Measurements from ENCODE around the gene MYO5C. TPM values are rescaled to one million over a fixed set of nuclear protein-coding genes. Genes with fewer than 3 reads are reported as not detected.

Gene MYO5C
- total RNA-seq, 1 donor from 2014 or later, result 74.7 TPM

DNA sequence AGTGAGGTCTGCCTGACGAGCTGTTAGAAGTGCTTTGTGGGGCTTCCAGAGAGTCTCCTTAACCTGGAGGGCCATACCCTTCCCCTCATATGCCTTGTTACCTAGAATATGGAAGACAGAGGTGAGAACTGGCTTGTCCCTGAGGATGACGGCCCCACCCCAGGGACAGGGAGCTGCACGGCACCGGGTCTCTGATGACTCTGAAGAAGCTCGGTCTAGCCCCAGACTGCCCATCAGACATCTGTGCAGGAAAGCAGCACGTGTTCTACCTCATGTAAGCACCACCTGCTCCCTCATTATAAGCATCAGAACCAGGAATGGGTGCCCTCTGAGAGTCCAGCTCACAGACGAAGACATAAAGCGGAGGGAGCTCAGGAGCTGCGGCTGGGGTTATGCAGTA, 18.0 kb downstream of the MYO5C start:
- Histone ChIP-seq H3K9me3 (no peaks in the 10 kb centered on the region), H3K27me3 (ENCODE audit: low read depth) (no peaks in the 10 kb centered on the region), H3K27ac (no peak overlapping the region), H3K4me3 (no peak overlapping the region), H3K36me3 (peaks cover 56% of the 10 kb centered on the region), H3K4me1 (peaks cover 7% of the 10 kb centered on the region)
- intact Hi-C loops (cut with DNase I), result no loop called here
- ATAC-seq, result no peak
- no peak for DNase-seq
- no peak for TF ChIP-seq CTCF (IDR thresholded peaks at IDR 0.05)

DNA sequence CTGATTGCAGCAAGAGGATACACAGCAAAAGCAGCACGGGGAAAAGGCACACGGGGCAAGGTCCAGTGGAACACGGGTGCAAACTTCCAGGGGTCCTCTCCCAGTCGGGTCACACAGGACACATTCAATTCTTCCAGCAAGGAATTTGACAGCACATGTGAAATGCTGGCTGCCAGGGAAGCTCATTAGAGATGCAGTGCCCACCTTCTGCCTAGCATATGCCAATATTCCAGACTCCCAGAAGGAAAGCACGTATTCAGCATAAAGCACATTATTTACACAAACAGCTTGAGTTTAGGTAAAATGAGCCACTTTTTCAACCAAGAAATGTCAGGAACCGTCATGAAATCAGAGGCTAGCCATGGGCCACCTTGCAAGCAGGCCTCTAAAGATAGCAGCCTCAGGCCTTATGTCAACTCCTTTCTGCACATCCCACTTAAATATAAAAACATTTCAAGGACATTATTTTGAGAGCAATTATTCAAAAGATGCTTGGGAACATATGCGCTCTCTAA, 19.3 kb downstream of the MYO5C start:
- DNase-seq (no peak), ATAC-seq (no peak)
- Histone ChIP-seq H3K27ac (no peak overlapping the region), H3K4me3 (no peak overlapping the region), H3K27me3 (ENCODE audit: low read depth) (no peaks in the 10 kb centered on the region), H3K36me3 (peaks cover 69% of the 10 kb centered on the region), H3K9me3 (no peaks in the 10 kb centered on the region), H3K4me1 (peaks cover 4% of the 10 kb centered on the region)
- no peak for TF ChIP-seq CTCF (IDR thresholded peaks at IDR 0.05)
- intact Hi-C loops (cut with DNase I), result no loop called here

DNA sequence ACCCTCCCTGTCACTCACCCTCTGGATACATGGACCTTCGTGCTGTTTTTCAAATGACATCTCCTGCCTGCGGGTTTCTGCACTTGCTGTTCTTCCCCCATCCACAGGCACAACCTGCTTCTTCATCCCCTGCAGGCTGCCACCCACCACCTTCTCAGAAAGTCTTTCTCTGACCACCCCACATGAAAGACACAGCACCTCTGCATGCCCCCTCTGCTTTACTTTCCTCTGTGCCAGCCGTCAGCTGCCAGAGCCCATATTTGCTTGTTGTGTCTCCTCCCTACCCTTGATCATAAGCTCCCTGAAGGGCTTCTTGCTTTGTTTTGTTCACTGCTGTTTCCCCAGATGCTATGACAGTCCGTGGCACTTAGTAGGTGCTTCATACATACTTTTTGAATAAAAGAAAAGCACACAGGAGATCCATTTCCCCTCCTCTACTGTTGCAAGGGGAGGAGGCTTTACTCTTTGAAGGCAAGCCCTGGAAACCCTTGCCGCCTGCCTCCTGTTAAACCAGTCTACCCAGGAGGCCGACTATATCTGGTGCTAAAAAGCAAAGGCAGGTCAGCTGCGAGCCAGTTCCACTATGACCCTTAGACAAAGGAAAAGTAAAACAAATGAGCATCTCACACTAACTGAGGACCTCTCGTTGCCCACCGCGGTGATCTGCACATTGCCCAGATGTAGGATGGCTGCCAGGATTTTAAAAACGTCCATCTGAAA, 31.9 kb downstream of the MYO5C start:
- no peak for ATAC-seq
- Histone ChIP-seq H3K27me3 (ENCODE audit: low read depth) (no peaks in the 10 kb centered on the region), H3K4me1 (peaks cover 20% of the 10 kb centered on the region), H3K27ac (no peak overlapping the region), H3K36me3 (peaks cover 46% of the 10 kb centered on the region), H3K9me3 (no peaks in the 10 kb centered on the region), H3K4me3 (no peak overlapping the region)
- no peak for DNase-seq
- intact Hi-C loops (cut with DNase I), result no loop called here
- no peak for TF ChIP-seq CTCF (IDR thresholded peaks at IDR 0.05)

GRCh38 chr15:52262364-52262763, 33.2 kb downstream of the MYO5C start:
- Histone ChIP-seq H3K36me3 (peaks cover 35% of the 10 kb centered on the region), H3K27ac (peak overlapping the region; percentile 80), H3K4me1 (peaks cover 25% of the 10 kb centered on the region), H3K27me3 (ENCODE audit: low read depth) (no peaks in the 10 kb centered on the region), H3K4me3 (no peak overlapping the region), H3K9me3 (no peaks in the 10 kb centered on the region)
- intact Hi-C loops (cut with DNase I), result no loop called here
- DNase-seq, result no peak
- no peak for TF ChIP-seq CTCF (IDR thresholded peaks at IDR 0.05)
- ATAC-seq, result peak in 1 of 2 donors; percentile 5

DNA sequence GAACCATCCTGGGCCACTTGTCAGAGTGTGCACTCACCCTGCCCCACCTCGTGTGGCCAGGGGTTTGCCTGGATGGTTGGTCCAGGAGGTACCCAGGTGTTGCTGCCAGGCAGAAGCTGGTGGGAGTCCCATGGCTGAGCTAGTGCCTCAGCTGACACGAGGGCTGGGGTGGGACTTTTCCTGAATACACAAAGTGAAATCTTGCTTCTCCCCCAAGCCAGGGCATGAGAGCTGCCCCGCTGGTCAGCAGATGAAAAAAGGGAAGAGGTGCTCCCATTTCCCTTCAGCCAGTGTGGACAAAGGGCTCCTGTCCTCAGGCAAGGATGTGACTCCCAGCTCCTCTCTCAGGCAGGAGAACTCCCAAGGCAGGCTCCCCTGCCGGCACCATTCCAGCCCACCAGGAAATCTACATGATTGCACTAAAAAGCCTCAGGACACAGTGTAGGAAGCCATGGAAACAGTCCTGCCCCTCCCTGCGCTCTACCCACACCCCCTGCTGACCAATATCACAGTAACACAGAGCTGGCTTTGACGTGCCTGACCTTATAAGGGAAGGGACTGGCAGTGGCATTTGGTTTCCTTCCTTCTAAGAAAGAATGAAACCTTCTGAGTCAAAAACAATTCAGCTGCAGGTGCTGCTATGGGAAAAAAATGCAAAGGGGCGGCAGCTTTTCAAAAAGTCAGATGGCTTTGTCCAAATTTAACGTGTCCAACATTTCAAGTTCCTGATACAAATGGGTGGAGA, 33.9 kb downstream of the MYO5C start:
- ATAC-seq (peak; percentile 91 to 94), DNase-seq (peak; percentile 64)
- Histone ChIP-seq H3K27ac (peak overlapping the region; percentile 80), H3K36me3 (peaks cover 31% of the 10 kb centered on the region), H3K4me1 (peaks cover 29% of the 10 kb centered on the region), H3K27me3 (ENCODE audit: low read depth) (no peaks in the 10 kb centered on the region), H3K4me3 (peak overlapping the region; percentile 11), H3K9me3 (no peaks in the 10 kb centered on the region)
- intact Hi-C loops (cut with DNase I), result no loop called here
- peak; percentile 14 for TF ChIP-seq CTCF (IDR thresholded peaks at IDR 0.05)

All from lower lobe of right lung (tissue), 2 donors.